Measurements from ENCODE around the gene TPRX2.

DNA sequence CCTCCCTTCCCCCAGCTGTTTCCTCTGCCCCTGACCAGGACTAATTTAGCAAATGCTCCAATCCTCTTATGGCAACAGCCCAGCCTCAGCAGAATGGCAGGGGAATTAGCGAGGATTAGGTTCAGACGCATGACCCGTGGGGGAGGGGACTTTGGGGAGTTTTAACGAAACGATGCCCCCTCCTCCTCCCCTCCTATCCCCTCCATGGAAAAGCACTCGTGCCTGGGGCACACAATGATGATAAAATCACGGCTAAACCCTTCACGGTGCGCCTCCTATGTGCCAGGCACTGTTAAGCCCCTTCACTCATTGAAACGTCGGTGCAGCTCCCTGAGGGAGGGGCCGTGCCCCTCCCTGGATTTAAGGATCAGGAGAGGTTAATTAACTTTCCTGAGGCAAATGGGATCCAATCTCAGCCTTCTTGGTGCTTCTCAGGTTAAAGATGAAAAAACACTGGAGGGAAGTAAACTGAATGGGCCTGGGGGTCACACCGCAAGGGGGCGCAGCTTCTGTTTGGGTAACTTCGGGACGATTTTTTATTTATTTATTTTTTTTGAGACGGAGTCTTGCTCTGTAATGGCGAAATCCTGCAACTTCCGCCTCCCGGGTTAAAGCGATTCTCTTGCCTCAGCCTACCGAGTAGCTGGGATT lies 10.1 kb upstream of the TPRX2 start:
- TF ChIP-seq, protein P1, sequence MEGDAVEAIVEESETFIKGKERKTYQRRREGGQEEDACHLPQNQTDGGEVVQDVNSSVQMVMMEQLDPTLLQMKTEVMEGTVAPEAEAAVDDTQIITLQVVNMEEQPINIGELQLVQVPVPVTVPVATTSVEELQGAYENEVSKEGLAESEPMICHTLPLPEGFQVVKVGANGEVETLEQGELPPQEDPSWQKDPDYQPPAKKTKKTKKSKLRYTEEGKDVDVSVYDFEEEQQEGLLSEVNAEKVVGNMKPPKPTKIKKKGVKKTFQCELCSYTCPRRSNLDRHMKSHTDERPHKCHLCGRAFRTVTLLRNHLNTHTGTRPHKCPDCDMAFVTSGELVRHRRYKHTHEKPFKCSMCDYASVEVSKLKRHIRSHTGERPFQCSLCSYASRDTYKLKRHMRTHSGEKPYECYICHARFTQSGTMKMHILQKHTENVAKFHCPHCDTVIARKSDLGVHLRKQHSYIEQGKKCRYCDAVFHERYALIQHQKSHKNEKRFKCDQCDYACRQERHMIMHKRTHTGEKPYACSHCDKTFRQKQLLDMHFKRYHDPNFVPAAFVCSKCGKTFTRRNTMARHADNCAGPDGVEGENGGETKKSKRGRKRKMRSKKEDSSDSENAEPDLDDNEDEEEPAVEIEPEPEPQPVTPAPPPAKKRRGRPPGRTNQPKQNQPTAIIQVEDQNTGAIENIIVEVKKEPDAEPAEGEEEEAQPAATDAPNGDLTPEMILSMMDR (conservative IDR thresholded peaks at IDR 0.05) = peak; percentile 41
- TF ChIP-seq ZFX (IDR thresholded peaks at IDR 0.05) = no peak
